Measurements from ENCODE around the gene CTBP2. TPM values are rescaled to one million over a fixed set of nuclear protein-coding genes. Genes with fewer than 3 reads are reported as not detected.
A peak's percentile ranks its signal among the peaks of the same experiment; 100 is the strongest.

Gene CTBP2
- total RNA-seq, 4 donors from 2014 or later: 69.7 to 125 (median 84.7) TPM

GRCh38 chr10:125160856-125161706 lies 718 bp upstream of the CTBP2 start:
- intact Hi-C loops (cut with DNase I): loop anchor here (5.0 kb wide), 2 partner anchors 164 to 181 kb away; no protein-coding TSS in a partner anchor
- H3K36me3 ChIP-seq: no peaks in the 10 kb centered on the region
- H3K27ac ChIP-seq (replicated peaks in 1 of 4): peak overlapping the region; percentile 95 to 99 (median 98)
- H3K27me3 ChIP-seq: no peaks in the 10 kb centered on the region
- TF ChIP-seq CTCF (IDR thresholded peaks at IDR 0.05) (peak; percentile 41 to 64 (median 49)), POLR2AphosphoS5 (IDR thresholded peaks at IDR 0.05) (peak; percentile 34 to 64), EP300 (IDR thresholded peaks at IDR 0.05) (no peak)
- H3K9me3 ChIP-seq: no peaks in the 10 kb centered on the region
- DNase-seq (ENCODE audit: extremely low spot score): no peak
- peak overlapping the region; percentile 92 to 99 (median 94) for H3K4me3 ChIP-seq
- WGBS: under 1% methylated on average over 40 of the region's 76 CpGs
- peaks cover 28 to 34% (median 32%) of the 10 kb centered on the region in 4 donors for H3K4me1 ChIP-seq

GRCh38 chr10:125159486-125159931 lies 854 bp downstream of the CTBP2 start:
- Histone ChIP-seq H3K9me3 (no peaks in the 10 kb centered on the region), H3K36me3 (no peaks in the 10 kb centered on the region), H3K27ac (replicated peaks in 1 of 4) (peak overlapping the region; percentile 95 to 99 (median 98)), H3K4me3 (peak overlapping the region; percentile 92 to 99 (median 94)), H3K27me3 (no peaks in the 10 kb centered on the region), H3K4me1 (peaks cover 44 to 50% (median 48%) of the 10 kb centered on the region in 4 donors)
- TF ChIP-seq CTCF (IDR thresholded peaks at IDR 0.05): no peak
- TF ChIP-seq POLR2A (IDR thresholded peaks at IDR 0.05; ENCODE audit: low read depth): no peak
- no peak for TF ChIP-seq EP300 (IDR thresholded peaks at IDR 0.05)
- TF ChIP-seq POLR2AphosphoS5 (IDR thresholded peaks at IDR 0.05): no peak
- intact Hi-C loops (cut with DNase I): loop anchor here (5.0 to 10.0 kb wide), 2 partner anchors 97 to 245 kb away; no protein-coding TSS in a partner anchor
- no CpG with 5 or more reads among the region's 66 CpGs for WGBS
- DNase-seq (ENCODE audit: extremely low spot score): no peak

GRCh38 chr10:125158601-125159485 lies 1.5 kb downstream of the CTBP2 start:
- Histone ChIP-seq H3K4me1 (peaks cover 51 to 56% (median 55%) of the 10 kb centered on the region in 4 donors), H3K36me3 (no peaks in the 10 kb centered on the region), H3K27me3 (no peaks in the 10 kb centered on the region), H3K27ac (replicated peaks in 1 of 4) (peak overlapping the region; percentile 95 to 99 (median 98)), H3K4me3 (peak overlapping the region; percentile 92 to 99 (median 94)), H3K9me3 (no peaks in the 10 kb centered on the region)
- DNase-seq (ENCODE audit: extremely low spot score): no peak
- under 1% methylated on average over 13 of the region's 115 CpGs for WGBS
- no peak for TF ChIP-seq EP300 (IDR thresholded peaks at IDR 0.05)
- TF ChIP-seq CTCF (IDR thresholded peaks at IDR 0.05): no peak
- peak; percentile 30 for TF ChIP-seq POLR2A (IDR thresholded peaks at IDR 0.05; ENCODE audit: low read depth)
- peak; percentile 38 to 72 for TF ChIP-seq POLR2AphosphoS5 (IDR thresholded peaks at IDR 0.05)
- intact Hi-C loops (cut with DNase I): loop anchor here (5.0 to 10.0 kb wide), 2 partner anchors 97 to 244 kb away; no protein-coding TSS in a partner anchor

- intact Hi-C loops (cut with DNase I): loop anchor here (5.0 to 10.0 kb wide), 2 partner anchors 96 to 243 kb away; no protein-coding TSS in a partner anchor
- H3K9me3 ChIP-seq: no peaks in the 10 kb centered on the region
- DNase-seq (ENCODE audit: extremely low spot score): no peak
- WGBS: 12% methylated on average over 7 of the region's 7 CpGs
- H3K4me3 ChIP-seq: peak overlapping the region; percentile 92 to 99 (median 94)
- no peaks in the 10 kb centered on the region for H3K27me3 ChIP-seq
- H3K36me3 ChIP-seq: no peaks in the 10 kb centered on the region
- H3K4me1 ChIP-seq: peaks cover 57 to 62% (median 61%) of the 10 kb centered on the region in 4 donors
- TF ChIP-seq POLR2AphosphoS5 (IDR thresholded peaks at IDR 0.05): no peak
- TF ChIP-seq POLR2A (IDR thresholded peaks at IDR 0.05; ENCODE audit: low read depth): no peak
- no peak for TF ChIP-seq EP300 (IDR thresholded peaks at IDR 0.05)
- no peak for TF ChIP-seq CTCF (IDR thresholded peaks at IDR 0.05)
- peak overlapping the region; percentile 95 to 99 (median 98) for H3K27ac ChIP-seq (replicated peaks in 1 of 4)
These were observed 2.1 kb downstream of the CTBP2 start for GRCh38 chr10:125158275-125158600.
